Natural killer cell (primary cell): ENCODE data around the gene PEX6. TPM values are rescaled to one million over a fixed set of nuclear protein-coding genes. Genes with fewer than 3 reads are reported as not detected.

Source experiments
- total RNA-seq, 4 donors: library from RNA; stranded (reverse); fragments of 120-200 nt in 1 of 4; gene quantifications; one replicate each; pipeline versions ENCODE4 v1.2.3 to v1.2.4, GENCODE V29; 2013 to 2022

The PEX6 gene
- total RNA-seq, 3 donors from 2014 or later (not counting 1 experiment from before 2014, with no cell fraction given), result 8.2 to 13.6 (median 9.9) TPM

Other genes starting within 250 kb of the PEX6 start
- 10 to 100 TPM; 64.1 to 77.6 (median 65.6) TPM for gene TBCC, start 233.1 kb downstream of the PEX6 start, total RNA-seq
- gene BICRAL, start 197.1 kb downstream of the PEX6 start, total RNA-seq, result 10 to 100 TPM; 31.1 to 43.4 (median 37.1) TPM
- gene RPL7L1, start 99.6 kb downstream of the PEX6 start, total RNA-seq, result 10 to 100 TPM; 66.9 to 67.2 (median 66.9) TPM
- gene PTCRA, start 63.1 kb downstream of the PEX6 start, total RNA-seq, result 1 to 10 TPM in 2 of 3 donors, not detected in 1; 3.7 to 4.7 TPM
- gene CNPY3, start 49.7 kb downstream of the PEX6 start, total RNA-seq, result 10 to 100 TPM; 52.4 to 71.2 (median 59.8) TPM
- gene GNMT, start 18.4 kb downstream of the PEX6 start, total RNA-seq, result 1 to 10 TPM; 2.0 to 2.8 (median 2.6) TPM
- 10 to 100 TPM; 30.5 to 49.1 (median 40.1) TPM for gene PPP2R5D, start 5.4 kb upstream of the PEX6 start, total RNA-seq
- 10 to 100 TPM; 29.6 to 34.3 (median 34.2) TPM for gene MEA1, start 34.8 kb upstream of the PEX6 start, total RNA-seq
- gene KLHDC3, start 35.1 kb upstream of the PEX6 start, total RNA-seq, result 10 to 100 TPM; 52.7 to 60.9 (median 53.7) TPM
- gene RRP36, start 42.4 kb upstream of the PEX6 start, total RNA-seq, result 10 to 100 TPM; 33.1 to 43.9 (median 38.7) TPM
- gene CUL7, start 74.7 kb upstream of the PEX6 start, total RNA-seq, result 10 to 100 TPM in 1 of 3 donors, 1 to 10 TPM in 2; 9.6 to 10.1 (median 9.9) TPM
- gene MRPL2, start 80.3 kb upstream of the PEX6 start, total RNA-seq, result 10 to 100 TPM; 33.4 to 38.4 (median 33.9) TPM
- gene KLC4, start 80.5 kb upstream of the PEX6 start, total RNA-seq, result 10 to 100 TPM; 35.9 to 39.4 (median 37.4) TPM
- 1 to 10 TPM; 1.7 to 5.6 (median 2.8) TPM for gene PTK7, start 97.1 kb upstream of the PEX6 start, total RNA-seq
- 10 to 100 TPM; 31.6 to 33.0 (median 32.0) TPM for gene SRF, start 192.1 kb upstream of the PEX6 start, total RNA-seq
- gene CUL9, start 203.0 kb upstream of the PEX6 start, total RNA-seq, result 10 to 100 TPM; 73.1 to 85.7 (median 73.9) TPM